ENCODE measurements around the gene PIK3AP1.

PIK3AP1 gene

DNA sequence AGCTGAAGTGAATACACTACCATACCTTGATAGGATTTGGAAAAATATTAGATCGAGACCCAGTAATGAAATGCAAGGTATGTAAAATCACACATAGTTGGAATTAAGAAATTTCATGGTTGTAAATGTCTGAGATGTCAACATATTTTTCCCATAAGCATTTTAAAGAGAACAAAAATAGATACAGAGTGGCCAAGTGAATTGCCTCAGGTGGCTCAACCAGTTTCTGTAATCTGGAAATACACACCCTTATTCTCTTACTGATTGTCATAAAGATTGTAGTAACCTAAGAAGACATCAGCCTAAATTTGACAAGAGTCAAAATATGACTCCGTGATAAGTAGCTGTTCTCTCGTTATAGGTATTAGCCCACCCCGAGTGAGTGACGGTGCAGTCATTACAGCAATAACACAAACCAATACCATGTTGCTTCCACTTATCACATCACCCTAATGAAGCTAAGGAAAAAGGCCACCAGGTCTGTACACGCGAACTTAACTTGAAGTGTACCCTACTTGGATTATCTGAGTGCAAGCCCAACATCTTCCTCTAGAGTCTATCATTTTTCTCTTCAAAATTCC, 23.4 kb downstream of the PIK3AP1 start:
- H3K27me3 ChIP-seq (ENCODE audit: low read length): no peaks in the 10 kb centered on the region
- H3K36me3 ChIP-seq (ENCODE audit: low read length): peaks cover 5% of the 10 kb centered on the region; the same call in 1 of the 2 replicates
- H2AFZ ChIP-seq (ENCODE audit: low read depth, low read length, severe bottlenecking): no peak overlapping the region
- H3K9me2 ChIP-seq (replicated peaks; ENCODE audit: insufficient read depth, low read length): no peaks in the 10 kb centered on the region
- peak overlapping the region; percentile 98 for H3K27ac ChIP-seq (ENCODE audit: low read depth, low read length)
- peak overlapping the region; percentile 76 for H3K4me3 ChIP-seq (ENCODE audit: insufficient read depth, low read length, poor library complexity, severe bottlenecking)
- peaks cover 18% of the 10 kb centered on the region; the same call in 1 of the 2 replicates for H4K20me1 ChIP-seq (ENCODE audit: low read depth, low read length)
- H3K9me3 ChIP-seq (ENCODE audit: insufficient read depth, low read length): no peaks in the 10 kb centered on the region
- H3F3A ChIP-seq (ENCODE audit: insufficient read depth): peaks cover 53% of the 10 kb centered on the region
- H3K79me2 ChIP-seq (ENCODE audit: insufficient read depth, low read length): peaks cover 93% of the 10 kb centered on the region
- peak overlapping the region; percentile 55 for H3K9ac ChIP-seq (ENCODE audit: low read length)
- TF ChIP-seq, protein P1, sequence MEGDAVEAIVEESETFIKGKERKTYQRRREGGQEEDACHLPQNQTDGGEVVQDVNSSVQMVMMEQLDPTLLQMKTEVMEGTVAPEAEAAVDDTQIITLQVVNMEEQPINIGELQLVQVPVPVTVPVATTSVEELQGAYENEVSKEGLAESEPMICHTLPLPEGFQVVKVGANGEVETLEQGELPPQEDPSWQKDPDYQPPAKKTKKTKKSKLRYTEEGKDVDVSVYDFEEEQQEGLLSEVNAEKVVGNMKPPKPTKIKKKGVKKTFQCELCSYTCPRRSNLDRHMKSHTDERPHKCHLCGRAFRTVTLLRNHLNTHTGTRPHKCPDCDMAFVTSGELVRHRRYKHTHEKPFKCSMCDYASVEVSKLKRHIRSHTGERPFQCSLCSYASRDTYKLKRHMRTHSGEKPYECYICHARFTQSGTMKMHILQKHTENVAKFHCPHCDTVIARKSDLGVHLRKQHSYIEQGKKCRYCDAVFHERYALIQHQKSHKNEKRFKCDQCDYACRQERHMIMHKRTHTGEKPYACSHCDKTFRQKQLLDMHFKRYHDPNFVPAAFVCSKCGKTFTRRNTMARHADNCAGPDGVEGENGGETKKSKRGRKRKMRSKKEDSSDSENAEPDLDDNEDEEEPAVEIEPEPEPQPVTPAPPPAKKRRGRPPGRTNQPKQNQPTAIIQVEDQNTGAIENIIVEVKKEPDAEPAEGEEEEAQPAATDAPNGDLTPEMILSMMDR (IDR thresholded peaks at IDR 0.05; ENCODE audit: insufficient read depth, low read length, poor library complexity, severe bottlenecking): no peak
- TF ChIP-seq EZH2phosphoT487 (conservative IDR thresholded peaks at IDR 0.05; ENCODE audit: low read length): no peak
- H3K4me2 ChIP-seq (ENCODE audit: low read depth, low read length, poor library complexity, severe bottlenecking): peak overlapping the region; percentile 94

DNA sequence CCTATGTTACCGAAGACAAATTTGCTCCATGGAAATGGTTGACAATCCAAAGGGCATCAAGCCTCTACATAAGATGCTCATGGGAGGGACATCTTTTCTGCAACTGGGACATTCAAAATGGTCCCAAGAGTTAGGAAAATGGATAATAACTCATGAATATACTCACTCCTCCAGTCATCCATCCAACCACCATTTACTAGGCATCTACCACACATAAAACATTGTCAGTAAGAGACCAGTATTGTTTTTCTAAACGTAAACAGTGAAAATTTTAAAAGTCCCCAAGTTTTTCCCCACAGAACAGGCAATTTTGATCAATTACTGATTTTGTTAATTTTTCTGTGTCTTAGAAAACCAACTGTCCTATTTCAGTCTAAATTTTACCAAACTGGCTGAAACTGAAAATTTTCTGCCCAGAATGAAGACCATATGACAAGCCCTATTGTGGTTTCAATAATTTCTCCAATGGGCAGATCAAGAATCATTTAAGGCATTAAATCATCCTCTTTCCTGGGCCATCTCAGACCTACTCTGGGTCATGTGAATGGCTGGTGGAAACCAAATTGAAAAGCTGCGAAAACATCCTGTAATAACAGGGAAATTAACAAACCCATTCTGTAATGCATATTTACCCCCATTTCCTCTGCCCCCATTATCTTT, 24.2 kb downstream of the PIK3AP1 start:
- H3K27me3 ChIP-seq (ENCODE audit: low read length): no peaks in the 10 kb centered on the region
- H3K4me3 ChIP-seq (ENCODE audit: insufficient read depth, low read length, poor library complexity, severe bottlenecking): peak overlapping the region; percentile 76
- peaks cover 26% of the 10 kb centered on the region; the same call in 1 of the 2 replicates for H4K20me1 ChIP-seq (ENCODE audit: low read depth, low read length)
- TF ChIP-seq, protein P1 (IDR thresholded peaks at IDR 0.05; ENCODE audit: insufficient read depth, low read length, poor library complexity, severe bottlenecking): no peak
- no peak for TF ChIP-seq EZH2phosphoT487 (conservative IDR thresholded peaks at IDR 0.05; ENCODE audit: low read length)
- H3K9me2 ChIP-seq (replicated peaks; ENCODE audit: insufficient read depth, low read length): no peaks in the 10 kb centered on the region
- peaks cover 96% of the 10 kb centered on the region for H3K79me2 ChIP-seq (ENCODE audit: insufficient read depth, low read length)
- H3K4me2 ChIP-seq (ENCODE audit: low read depth, low read length, poor library complexity, severe bottlenecking): peak overlapping the region; percentile 94
- H3F3A ChIP-seq (ENCODE audit: insufficient read depth): peaks cover 45% of the 10 kb centered on the region
- peaks cover 6% of the 10 kb centered on the region; the same call in 1 of the 2 replicates for H3K36me3 ChIP-seq (ENCODE audit: low read length)
- no peaks in the 10 kb centered on the region for H3K9me3 ChIP-seq (ENCODE audit: insufficient read depth, low read length)
- H3K9ac ChIP-seq (ENCODE audit: low read length): peak overlapping the region; percentile 15
- peak overlapping the region; percentile 98 for H3K27ac ChIP-seq (ENCODE audit: low read depth, low read length)
- H2AFZ ChIP-seq (ENCODE audit: low read depth, low read length, severe bottlenecking): no peak overlapping the region

DNA sequence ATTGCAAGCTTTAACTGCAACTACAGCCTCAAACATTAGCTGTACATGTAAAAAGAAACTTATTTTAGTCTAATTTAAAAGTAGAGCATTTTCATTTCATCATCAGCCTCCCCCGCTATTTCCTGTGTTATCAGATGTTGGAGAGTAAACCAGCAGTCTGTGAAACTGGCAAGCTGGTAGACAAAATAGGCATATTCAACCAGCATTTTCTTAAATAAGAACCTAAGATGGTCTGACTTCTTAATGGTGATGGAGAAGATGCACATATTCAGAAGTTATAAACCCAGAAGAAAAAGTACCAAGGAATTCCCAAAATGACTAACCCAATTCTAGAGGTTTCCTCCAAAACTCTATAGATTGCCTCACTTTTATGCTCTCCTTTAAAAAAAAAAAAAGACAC, 24.9 kb downstream of the PIK3AP1 start:
- Histone ChIP-seq H3K9me3 (ENCODE audit: insufficient read depth, low read length) (no peaks in the 10 kb centered on the region), H3K27ac (ENCODE audit: low read depth, low read length) (peak overlapping the region; percentile 98), H3K4me3 (ENCODE audit: insufficient read depth, low read length, poor library complexity, severe bottlenecking) (peak overlapping the region; percentile 76), H3K79me2 (ENCODE audit: insufficient read depth, low read length) (peaks cover 100% of the 10 kb centered on the region), H4K20me1 (ENCODE audit: low read depth, low read length) (peaks cover 26% of the 10 kb centered on the region; the same call in 1 of the 2 replicates), H2AFZ (ENCODE audit: low read depth, low read length, severe bottlenecking) (no peak overlapping the region), H3K9ac (ENCODE audit: low read length) (peak overlapping the region; percentile 15), H3K4me2 (ENCODE audit: low read depth, low read length, poor library complexity, severe bottlenecking) (peak overlapping the region; percentile 94), H3F3A (ENCODE audit: insufficient read depth) (peaks cover 38% of the 10 kb centered on the region), H3K9me2 (replicated peaks; ENCODE audit: insufficient read depth, low read length) (no peaks in the 10 kb centered on the region), H3K36me3 (ENCODE audit: low read length) (peaks cover 6% of the 10 kb centered on the region; the same call in 1 of the 2 replicates), H3K27me3 (ENCODE audit: low read length) (no peaks in the 10 kb centered on the region)
- TF ChIP-seq, protein P1 (IDR thresholded peaks at IDR 0.05; ENCODE audit: insufficient read depth, low read length, poor library complexity, severe bottlenecking): no peak
- no peak for TF ChIP-seq EZH2phosphoT487 (conservative IDR thresholded peaks at IDR 0.05; ENCODE audit: low read length)
